Subcutaneous adipose tissue (tissue), 4 donors: ENCODE results near the gene SLC10A4. TPM values are rescaled to one million over a fixed set of nuclear protein-coding genes. Genes with fewer than 3 reads are reported as not detected.

ENCODE experiments used
- CTCF ChIP-seq: fragments of 450-650 bp; IDR thresholded peaks from one replicate; pipeline ENCODE4 v1.5.1; 2016; ENCODE audit warnings: low read depth, mild to moderate bottlenecking, control low read depth, antibody characterized with exemption, moderate library complexity
- total RNA-seq, 4 donors: library from RNA; depleted of rRNA; stranded (reverse); fragments of >200 nt; gene quantifications; one replicate each; pipeline ENCODE4 v1.1.0, GENCODE V29; 2016

The SLC10A4 gene
- total RNA-seq, 4 donors from 2014 or later: not detected

- TF ChIP-seq CTCF: no peak
These were observed 43.3 kb downstream of the SLC10A4 start for GRCh38 chr4:48526406-48526805.

DNA sequence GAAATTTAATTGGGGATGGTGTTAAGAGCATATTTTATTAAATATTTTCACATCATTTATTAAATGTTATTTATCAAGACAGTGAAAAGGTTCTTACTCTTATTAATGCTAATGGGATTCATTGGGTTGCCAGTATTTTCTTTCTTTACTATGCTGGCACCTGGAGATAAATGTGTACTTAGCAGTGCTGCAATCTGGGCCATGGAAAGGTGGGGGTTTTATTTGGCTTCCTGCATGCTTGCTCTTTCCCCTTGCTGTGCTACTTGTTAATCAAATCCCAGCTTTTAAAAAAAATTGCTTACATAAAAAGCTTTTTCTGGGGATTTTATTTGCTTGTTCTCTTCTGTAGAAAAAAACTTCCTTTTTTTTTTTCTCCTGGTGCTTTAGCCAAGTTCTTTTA is 55.2 kb downstream of the SLC10A4 start:
- TF ChIP-seq CTCF: no peak

Other genes with a start within 250 kb of the SLC10A4 start
- gene TEC, start 213.5 kb upstream of the SLC10A4 start, total RNA-seq: 1 to 10 TPM; 1.9 to 8.5 (median 5.3) TPM
- 10 to 100 TPM; 32.6 to 75.7 (median 59.4) TPM for gene SLAIN2, start 141.8 kb upstream of the SLC10A4 start, total RNA-seq
- gene ZAR1, start 6.9 kb downstream of the SLC10A4 start, total RNA-seq: not detected